Tibial nerve (tissue), 3 donors: ENCODE measurements around the gene MMP17.

Experiments
- CTCF ChIP-seq, 5 experiments: fragments of 200-600 bp in 3 of 5; fragments of 450-650 bp in 2 of 5; sonication (generic) in 3 of 5; IDR thresholded peaks; one replicate each; pipeline ENCODE4 v1.5.1; 2016 to 2019; ENCODE audit warnings: antibody characterized with exemption in 5 of 5, mild to moderate bottlenecking in 3 of 5, moderate library complexity in 2 of 5
- POLR2A ChIP-seq, 2 donors: fragments of 450-650 bp; IDR thresholded peaks; one replicate each; pipeline ENCODE4 v1.6.1; 2017; ENCODE audit warnings: antibody characterized with exemption in 2 of 2, mild to moderate bottlenecking in 2 of 2, moderate library complexity in 2 of 2

GRCh38 chr12:131896080-131896810 lies 68.1 kb downstream of the MMP17 start:
- TF ChIP-seq POLR2A (IDR thresholded peaks at IDR 0.05) = peak; percentile 96 to 97
- TF ChIP-seq CTCF (IDR thresholded peaks at IDR 0.05) = peak in 1 of 5 experiments; percentile 21
